GM19463 (cell line): ENCODE results near the gene SMIM26.
A peak's percentile ranks its signal among the peaks of the same experiment; 100 is the strongest.

Experiments used
- ATAC-seq: cut with Tn5 transposase; IDR thresholded peaks from one replicate; pipeline ENCODE4 v1.9.1; 2021; ENCODE audit warnings: mild to moderate bottlenecking, moderate library complexity; ENCODE audit not compliant: unreplicated experiment

The SMIM26 gene

GRCh38 chr20:18578581-18578980 is 11.3 kb downstream of the SMIM26 start:
- no peak for ATAC-seq

- no peak for ATAC-seq
Observed at GRCh38 chr20:18580012-18580411, 12.8 kb downstream of the SMIM26 start.

- no peak for ATAC-seq
Observed at GRCh38 chr20:18585134-18585533, 17.9 kb downstream of the SMIM26 start.

- ATAC-seq, result peak; percentile 88
Observed at GRCh38 chr20:18587665-18588573, 20.7 kb downstream of the SMIM26 start, which contains the start of gene DTD1. TSS of gene DTD1 (plus strand) at chr20:18588054. CDS start at chr20:18588073, 19 bp downstream.

GRCh38 chr20:18588574-18588933 is 21.3 kb downstream of the SMIM26 start:
- ATAC-seq, result peak; percentile 4

GRCh38 chr20:18589941-18590674 is 22.9 kb downstream of the SMIM26 start:
- no peak for ATAC-seq

- no peak for ATAC-seq
Observed at GRCh38 chr20:18596270-18596669, 29.0 kb downstream of the SMIM26 start.

GRCh38 chr20:18609741-18610140 is 42.5 kb downstream of the SMIM26 start:
- no peak for ATAC-seq

- ATAC-seq, result no peak
Observed at GRCh38 chr20:18611492-18611891, 44.3 kb downstream of the SMIM26 start.

- no peak for ATAC-seq
Observed at GRCh38 chr20:18613553-18613952, 46.3 kb downstream of the SMIM26 start.

- no peak for ATAC-seq
Observed at GRCh38 chr20:18614244-18614643, 47.0 kb downstream of the SMIM26 start.

GRCh38 chr20:18615020-18615650 is 47.9 kb downstream of the SMIM26 start:
- no peak for ATAC-seq
